GM12878 (cell line): ENCODE results near the gene MFN1. TPM values are rescaled to one million over a fixed set of nuclear protein-coding genes. Genes with fewer than 3 reads are reported as not detected.
A peak's percentile ranks its signal among the peaks of the same experiment; 100 is the strongest.

Experiments
- ASH2L ChIP-seq: fragments of 300-600, 200-600 bp; sonication (generic); IDR thresholded peaks from 2 replicates; pipeline ENCODE4 v1.6.1; 2017; ENCODE audit warnings: low read depth, mild to moderate bottlenecking, borderline replicate concordance
- CBX5 ChIP-seq: sonication (generic); IDR thresholded peaks from 2 replicates; pipeline ENCODE4 v1.6.1; 2016; ENCODE audit warnings: low read depth, moderate library complexity, mild to moderate bottlenecking, inconsistent platforms
- CREM ChIP-seq: IDR thresholded peaks from 2 replicates; pipeline ENCODE4 v1.6.1; 2014; ENCODE audit warnings: antibody characterized with exemption, low read depth
- CTCF ChIP-seq, 3 experiments: IDR thresholded peaks in 2 of 3; conservative IDR thresholded peaks in 1 of 3; 2 replicates each; pipeline ENCODE4 v1.5.1; 2011; ENCODE audit warnings: low read depth in 3 of 3, low read length in 3 of 3, mild to moderate bottlenecking in 3 of 3, control low read depth in 2 of 3, moderate library complexity in 2 of 3, inconsistent platforms in 1 of 3, mixed read lengths in 1 of 3; ENCODE audit not compliant: control insufficient read depth in 2 of 3, insufficient read depth in 1 of 3; ENCODE audit errors: extremely low read depth in 1 of 3
- DPF2 ChIP-seq: fragments of 450-650 bp; IDR thresholded peaks from 2 replicates; pipeline ENCODE4 v1.6.1; 2017; ENCODE audit warnings: mild to moderate bottlenecking
- ESRRA ChIP-seq: IDR thresholded peaks from 2 replicates; pipeline ENCODE4 v1.6.1; 2012; ENCODE audit warnings: mild to moderate bottlenecking, low read length, improper control_type of control experiment
- IKZF2 ChIP-seq, 2 experiments: fragments of 450-650 bp; IDR thresholded peaks; 2 replicates each; pipeline ENCODE4 v1.6.1; 2017; ENCODE audit warnings: mild to moderate bottlenecking in 2 of 2, moderate library complexity in 2 of 2
- JUNB ChIP-seq: IDR thresholded peaks from 2 replicates; pipeline ENCODE4 v1.6.1; 2016; ENCODE audit warnings: antibody characterized with exemption, mild to moderate bottlenecking
- NFYB ChIP-seq: IDR thresholded peaks from 2 replicates; pipeline ENCODE4 v1.6.1; 2011; ENCODE audit warnings: low read depth, mild to moderate bottlenecking, low read length, improper control_type of control experiment, moderate library complexity; ENCODE audit not compliant: insufficient read depth
- NR2F1 ChIP-seq: fragments of 450-650 bp; conservative IDR thresholded peaks from 2 replicates; pipeline ENCODE4 v1.6.1; 2017; ENCODE audit warnings: mild to moderate bottlenecking
- PML ChIP-seq: IDR thresholded peaks from 2 replicates; pipeline ENCODE4 v1.6.1; 2012; ENCODE audit warnings: low read length, inconsistent platforms
- POLR2AphosphoS2 ChIP-seq: IDR thresholded peaks from 2 replicates; pipeline ENCODE4 v1.6.1; 2011; ENCODE audit warnings: low read depth, mild to moderate bottlenecking, low read length, improper control_type of control experiment, moderate library complexity
- RAD51 ChIP-seq: fragments of 450-650 bp; IDR thresholded peaks from 2 replicates; pipeline ENCODE4 v1.6.1; 2016; ENCODE audit warnings: moderate library complexity, mild to moderate bottlenecking, inconsistent platforms
- RFX5 ChIP-seq: IDR thresholded peaks from 2 replicates; pipeline ENCODE4 v1.6.1; 2011; ENCODE audit warnings: low read depth, low read length, improper control_type of control experiment
- SIN3A ChIP-seq: IDR thresholded peaks from 2 replicates; pipeline ENCODE4 v1.6.1; 2012; ENCODE audit warnings: low read depth, low read length, improper control_type of control experiment
- SMAD5 ChIP-seq: IDR thresholded peaks from 2 replicates; pipeline ENCODE4 v1.6.1; 2016; ENCODE audit warnings: antibody characterized with exemption, low read depth
- SREBF1 ChIP-seq: IDR thresholded peaks from 2 replicates; pipeline ENCODE4 v1.6.1; 2012; ENCODE audit warnings: mild to moderate bottlenecking, low read length
- STAT3 ChIP-seq: IDR thresholded peaks from 2 replicates; pipeline ENCODE4 v1.6.1; 2011; ENCODE audit warnings: low read depth, low read length, improper control_type of control experiment
- TCF3 ChIP-seq: IDR thresholded peaks from 2 replicates; pipeline ENCODE4 v1.6.1; 2012; ENCODE audit warnings: low read depth, mild to moderate bottlenecking, low read length, borderline replicate concordance; ENCODE audit not compliant: insufficient read depth
- TCF7 ChIP-seq: IDR thresholded peaks from 2 replicates; pipeline ENCODE4 v1.6.1; 2014; ENCODE audit warnings: antibody characterized with exemption, borderline replicate concordance
- YY1 ChIP-seq: IDR thresholded peaks from 2 replicates; pipeline ENCODE4 v1.6.1; 2011; ENCODE audit warnings: low read depth, mild to moderate bottlenecking, low read length
- polyA plus RNA-seq, 11 experiments: library from polyadenylated mRNA; depleted of rRNA in 4 of 11; unstranded in 6 of 11; stranded (reverse) in 5 of 11; fragments of >200 nt; fragmentation: Nextera tagmentation in 4 of 11; fragmentation: Illumina TruSeq in 1 of 11; extraction: Ambion mirVana in 4 of 11; extraction: Trizol in 1 of 11; gene quantifications; 1 replicate in 1 of 11; 2 replicates in 10 of 11; pipeline versions ENCODE4 v1.2.1 to v1.2.3, GENCODE V29; 2011 to 2016; ENCODE audit warnings: inconsistent platforms in 2 of 11, missing spikeins in 2 of 11, low read depth in 1 of 11
- total RNA-seq, 4 experiments: library from RNA; depleted of rRNA in 3 of 4; stranded (reverse); fragments of >200 nt in 3 of 4; fragmentation: Illumina TruSeq in 1 of 4; extraction: Trizol in 1 of 4; gene quantifications; 2 replicates each; pipeline versions ENCODE4 v1.2.1 to v1.2.3, GENCODE V29; 2013 to 2021
- TF ChIP-seq, protein P1 (sequence below): IDR thresholded peaks from 2 replicates; pipeline ENCODE4 v1.6.1; 2011; ENCODE audit warnings: borderline replicate concordance, low read depth, mild to moderate bottlenecking, moderate library complexity, low read length; ENCODE audit not compliant: insufficient read depth, poor library complexity, severe bottlenecking
- TF ChIP-seq, protein P2 (sequence below): fragments of 450-650 bp; IDR thresholded peaks from 2 replicates; pipeline ENCODE4 v1.6.1; 2018; ENCODE audit warnings: mild to moderate bottlenecking, low read depth, moderate library complexity; ENCODE audit not compliant: partially characterized antibody

Gene MFN1
- total and polyA plus RNA-seq, 10 of the 15 experiments (the other 5 are each of a cell fraction or from before 2014, with no cell fraction given) = 14.4 to 120 (median 39.8) TPM

- TF ChIP-seq DPF2 (peak; percentile 46), SIN3A (peak; percentile 48; the same call in 1 of the 2 replicates), TCF3 (peak; percentile 60; the same call in 1 of the 2 replicates), CBX5 (no peak), RFX5 (peak; percentile 9; the same call in 1 of the 2 replicates), YY1 (peak; percentile 100), NR2F1 (no peak), CTCF (IDR thresholded peaks at IDR 0.05 in 2 of 3, conservative IDR thresholded peaks at IDR 0.05 in 1 of 3; ENCODE audit: control insufficient read depth in 2 of 3, extremely low read depth in 1 of 3, insufficient read depth in 1 of 3, low read depth in 3 of 3, low read length in 3 of 3) (no peak), PML (peak; percentile 73; the same call in 1 of the 2 replicates), SMAD5 (peak; percentile 87), TCF7 (no peak), IKZF2 (IDR thresholded peaks at IDR 0.05) (peak in 1 of 2 experiments; percentile 53; a peak in 2 of 4 replicates), JUNB (no peak), SREBF1 (no peak), ESRRA (no peak), CREM (peak; percentile 71), POLR2AphosphoS2 (peak; percentile 92), ASH2L (no peak), NFYB (peak; percentile 68; the same call in 1 of the 2 replicates), RAD51 (no peak), STAT3 (no peak)
- TF ChIP-seq, protein P1, sequence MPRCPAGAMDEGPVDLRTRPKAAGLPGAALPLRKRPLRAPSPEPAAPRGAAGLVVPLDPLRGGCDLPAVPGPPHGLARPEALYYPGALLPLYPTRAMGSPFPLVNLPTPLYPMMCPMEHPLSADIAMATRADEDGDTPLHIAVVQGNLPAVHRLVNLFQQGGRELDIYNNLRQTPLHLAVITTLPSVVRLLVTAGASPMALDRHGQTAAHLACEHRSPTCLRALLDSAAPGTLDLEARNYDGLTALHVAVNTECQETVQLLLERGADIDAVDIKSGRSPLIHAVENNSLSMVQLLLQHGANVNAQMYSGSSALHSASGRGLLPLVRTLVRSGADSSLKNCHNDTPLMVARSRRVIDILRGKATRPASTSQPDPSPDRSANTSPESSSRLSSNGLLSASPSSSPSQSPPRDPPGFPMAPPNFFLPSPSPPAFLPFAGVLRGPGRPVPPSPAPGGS = no peak
- TF ChIP-seq, protein P2, sequence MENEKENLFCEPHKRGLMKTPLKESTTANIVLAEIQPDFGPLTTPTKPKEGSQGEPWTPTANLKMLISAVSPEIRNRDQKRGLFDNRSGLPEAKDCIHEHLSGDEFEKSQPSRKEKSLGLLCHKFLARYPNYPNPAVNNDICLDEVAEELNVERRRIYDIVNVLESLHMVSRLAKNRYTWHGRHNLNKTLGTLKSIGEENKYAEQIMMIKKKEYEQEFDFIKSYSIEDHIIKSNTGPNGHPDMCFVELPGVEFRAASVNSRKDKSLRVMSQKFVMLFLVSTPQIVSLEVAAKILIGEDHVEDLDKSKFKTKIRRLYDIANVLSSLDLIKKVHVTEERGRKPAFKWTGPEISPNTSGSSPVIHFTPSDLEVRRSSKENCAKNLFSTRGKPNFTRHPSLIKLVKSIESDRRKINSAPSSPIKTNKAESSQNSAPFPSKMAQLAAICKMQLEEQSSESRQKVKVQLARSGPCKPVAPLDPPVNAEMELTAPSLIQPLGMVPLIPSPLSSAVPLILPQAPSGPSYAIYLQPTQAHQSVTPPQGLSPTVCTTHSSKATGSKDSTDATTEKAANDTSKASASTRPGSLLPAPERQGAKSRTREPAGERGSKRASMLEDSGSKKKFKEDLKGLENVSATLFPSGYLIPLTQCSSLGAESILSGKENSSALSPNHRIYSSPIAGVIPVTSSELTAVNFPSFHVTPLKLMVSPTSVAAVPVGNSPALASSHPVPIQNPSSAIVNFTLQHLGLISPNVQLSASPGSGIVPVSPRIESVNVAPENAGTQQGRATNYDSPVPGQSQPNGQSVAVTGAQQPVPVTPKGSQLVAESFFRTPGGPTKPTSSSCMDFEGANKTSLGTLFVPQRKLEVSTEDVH = peak; percentile 59
Observed at GRCh38 chr3:179347345-179348194, at the start of gene MFN1 (continued).
